SKM-1 treated with dmso at 0.1 percent for 144 hours (cell line): ENCODE results near the gene UPF1.
"Not testable (repeated sequence)": the region's sequence is repeated elsewhere in the genome, so short reads cannot be mapped to it uniquely, and the experiment has no call there.

Experiments used
- DNase-seq: peaks from one replicate; lab custom pipeline; 2025; ENCODE audit not compliant: unreplicated experiment; lab: John Stamatoyannopoulos, UW

UPF1 gene

GRCh38 chr19:18896421-18896841 lies 64.7 kb downstream of the UPF1 start:
- no peak for DNase-seq

- no peak for DNase-seq
These were observed 65.6 kb downstream of the UPF1 start for GRCh38 chr19:18897094-18898029.

GRCh38 chr19:18898081-18898606 lies 66.4 kb downstream of the UPF1 start:
- DNase-seq, result no peak

- no peak for DNase-seq
These were observed 67.0 kb downstream of the UPF1 start for GRCh38 chr19:18898607-18899408.

GRCh38 chr19:18899624-18900560 lies 68.1 kb downstream of the UPF1 start:
- DNase-seq, result no peak

GRCh38 chr19:18900700-18901481 lies 69.1 kb downstream of the UPF1 start:
- DNase-seq, result no peak

- no peak for DNase-seq
These were observed 69.7 kb downstream of the UPF1 start for GRCh38 chr19:18901491-18901890.

GRCh38 chr19:18902519-18902918 lies 70.8 kb downstream of the UPF1 start:
- DNase-seq, result not testable (repeated sequence)

GRCh38 chr19:18903156-18904037 lies 71.6 kb downstream of the UPF1 start:
- no peak for DNase-seq

GRCh38 chr19:18904334-18905057 lies 72.7 kb downstream of the UPF1 start:
- no peak for DNase-seq

- DNase-seq, result no peak
These were observed 73.3 kb downstream of the UPF1 start for GRCh38 chr19:18905058-18905456.

- no peak for DNase-seq
These were observed 73.9 kb downstream of the UPF1 start for GRCh38 chr19:18905513-18906236.

- DNase-seq, result no peak
These were observed 75.1 kb downstream of the UPF1 start for GRCh38 chr19:18906605-18907519.

GRCh38 chr19:18908917-18909619 lies 77.3 kb downstream of the UPF1 start:
- DNase-seq, result no peak

- DNase-seq, result no peak
These were observed 78.3 kb downstream of the UPF1 start for GRCh38 chr19:18910010-18910409.
